GM23338 (cell line): ENCODE measurements around the gene FRYL.

Experiments used
- CTCF ChIP-seq, 2 experiments: fragments of 200-600 bp in 1 of 2; sonication (generic) in 1 of 2; conservative IDR thresholded peaks; 2 replicates each; pipeline versions ENCODE4 v1.5.1 to v1.6.1; 2016 to 2017; ENCODE audit warnings: antibody characterized with exemption in 2 of 2, low read depth in 2 of 2, mild to moderate bottlenecking in 2 of 2, moderate library complexity in 1 of 2
- EZH2 ChIP-seq: fragments of 200-600 bp; sonication (generic); IDR thresholded peaks from one replicate; pipeline ENCODE4 v1.8.0; 2017; ENCODE audit warnings: antibody characterized with exemption, mild to moderate bottlenecking, low read depth; ENCODE audit not compliant: unreplicated experiment
- JUNB ChIP-seq: IDR thresholded peaks from one replicate; pipeline ENCODE4 v1.6.1; 2016; ENCODE audit warnings: antibody characterized with exemption; ENCODE audit not compliant: unreplicated experiment
- POLR2AphosphoS5 ChIP-seq: IDR thresholded peaks from 2 replicates; pipeline ENCODE4 v1.6.1; 2016; ENCODE audit warnings: antibody characterized with exemption, low read depth
- STAT1 ChIP-seq: IDR thresholded peaks from one replicate; pipeline ENCODE4 v1.6.1; 2016; ENCODE audit warnings: antibody characterized with exemption; ENCODE audit not compliant: unreplicated experiment

- TF ChIP-seq CTCF (conservative IDR thresholded peaks at IDR 0.05; ENCODE audit: low read depth in 2 of 2) (no peak), POLR2AphosphoS5 (no peak), JUNB (no peak), STAT1 (no peak), EZH2 (no peak)
Observed at GRCh38 chr4:48660347-48660746, 119.7 kb downstream of the FRYL start.
